SKM-1 (cell line): ENCODE data around the gene NHSL1.

Experiments used
- DNase-seq: peaks from one replicate; lab custom pipeline; 2025; ENCODE audit not compliant: unreplicated experiment; lab: John Stamatoyannopoulos, UW

NHSL1 gene

GRCh38 chr6:138500045-138500665, 861 bp upstream of the NHSL1 start:
- DNase-seq, result no peak

GRCh38 chr6:138498629-138499302, 528 bp downstream of the NHSL1 start:
- no peak for DNase-seq

GRCh38 chr6:138497286-138497685, 2.0 kb downstream of the NHSL1 start:
- no peak for DNase-seq

GRCh38 chr6:138494312-138494711, 5.0 kb downstream of the NHSL1 start:
- DNase-seq, result no peak

- DNase-seq, result no peak
Measured at GRCh38 chr6:138493413-138493812, 5.9 kb downstream of the NHSL1 start.

GRCh38 chr6:138492871-138493270, 6.4 kb downstream of the NHSL1 start:
- no peak for DNase-seq

- DNase-seq, result no peak
Measured at GRCh38 chr6:138492113-138492512, 7.2 kb downstream of the NHSL1 start.

- no peak for DNase-seq
Measured at GRCh38 chr6:138491017-138491416, 8.3 kb downstream of the NHSL1 start.

- DNase-seq, result no peak
Measured at GRCh38 chr6:138489846-138490245, 9.4 kb downstream of the NHSL1 start.

- no peak for DNase-seq
Measured at GRCh38 chr6:138487102-138487604, 12.1 kb downstream of the NHSL1 start.

- no peak for DNase-seq
Measured at GRCh38 chr6:138486249-138487101, 12.8 kb downstream of the NHSL1 start.

GRCh38 chr6:138485586-138486248, 13.6 kb downstream of the NHSL1 start:
- DNase-seq, result no peak

GRCh38 chr6:138485005-138485545, 14.2 kb downstream of the NHSL1 start:
- no peak for DNase-seq

GRCh38 chr6:138484018-138484731, 15.1 kb downstream of the NHSL1 start:
- no peak for DNase-seq

- DNase-seq, result no peak
Measured at GRCh38 chr6:138482816-138483215, 16.5 kb downstream of the NHSL1 start.

GRCh38 chr6:138480279-138480949, 18.9 kb downstream of the NHSL1 start:
- DNase-seq, result no peak

GRCh38 chr6:138477913-138478539, 21.3 kb downstream of the NHSL1 start:
- no peak for DNase-seq

GRCh38 chr6:138476116-138476515, 23.2 kb downstream of the NHSL1 start:
- no peak for DNase-seq

GRCh38 chr6:138473144-138473543, 26.1 kb downstream of the NHSL1 start:
- DNase-seq, result no peak
